ENCODE measurements around the gene NEK10.

The NEK10 gene

DNA sequence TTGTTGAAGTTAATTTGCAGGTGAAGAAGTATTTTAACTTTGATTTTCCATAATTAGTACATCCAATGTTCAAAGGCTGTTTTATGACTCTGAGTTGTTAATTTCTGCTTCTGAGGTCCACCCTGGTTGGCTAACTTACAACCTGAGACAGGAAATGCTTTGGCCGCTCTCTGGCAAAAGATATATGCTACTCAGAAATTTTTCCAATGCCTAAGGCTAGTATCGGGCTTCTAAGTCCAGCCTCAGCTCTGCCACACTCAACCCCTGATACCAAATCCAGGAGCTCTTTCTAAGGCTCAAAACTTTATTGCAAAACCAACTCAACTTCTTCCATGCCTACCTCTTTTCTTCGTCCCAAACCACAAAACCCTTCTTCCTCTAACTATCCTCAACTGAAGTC is 192.9 kb downstream of the NEK10 start:
- TF ChIP-seq POLR2A (IDR thresholded peaks at IDR 0.05; ENCODE audit: low read length) (no peak), GATA1 (IDR thresholded peaks at IDR 0.05; ENCODE audit: low read depth, low read length) (no peak)
- no peak for DNase-seq

- no peak for DNase-seq
- no peak for TF ChIP-seq POLR2A (IDR thresholded peaks at IDR 0.05; ENCODE audit: low read length)
- no peak for TF ChIP-seq GATA1 (IDR thresholded peaks at IDR 0.05; ENCODE audit: low read depth, low read length)
These were observed 194.7 kb downstream of the NEK10 start for GRCh38 chr3:27174530-27174929.

GRCh38 chr3:27171113-27171512 is 198.1 kb downstream of the NEK10 start:
- TF ChIP-seq POLR2A (IDR thresholded peaks at IDR 0.05; ENCODE audit: low read length) (no peak), GATA1 (IDR thresholded peaks at IDR 0.05; ENCODE audit: low read depth, low read length) (no peak)
- DNase-seq: no peak

- DNase-seq: no peak
- TF ChIP-seq POLR2A (IDR thresholded peaks at IDR 0.05; ENCODE audit: low read length) (no peak), GATA1 (IDR thresholded peaks at IDR 0.05; ENCODE audit: low read depth, low read length) (no peak)
These were observed 202.3 kb downstream of the NEK10 start for GRCh38 chr3:27166888-27167287.

- TF ChIP-seq POLR2A (IDR thresholded peaks at IDR 0.05; ENCODE audit: low read length) (no peak), GATA1 (IDR thresholded peaks at IDR 0.05; ENCODE audit: low read depth, low read length) (no peak)
- DNase-seq: no peak
These were observed 203.9 kb downstream of the NEK10 start for GRCh38 chr3:27165321-27165721.

DNA sequence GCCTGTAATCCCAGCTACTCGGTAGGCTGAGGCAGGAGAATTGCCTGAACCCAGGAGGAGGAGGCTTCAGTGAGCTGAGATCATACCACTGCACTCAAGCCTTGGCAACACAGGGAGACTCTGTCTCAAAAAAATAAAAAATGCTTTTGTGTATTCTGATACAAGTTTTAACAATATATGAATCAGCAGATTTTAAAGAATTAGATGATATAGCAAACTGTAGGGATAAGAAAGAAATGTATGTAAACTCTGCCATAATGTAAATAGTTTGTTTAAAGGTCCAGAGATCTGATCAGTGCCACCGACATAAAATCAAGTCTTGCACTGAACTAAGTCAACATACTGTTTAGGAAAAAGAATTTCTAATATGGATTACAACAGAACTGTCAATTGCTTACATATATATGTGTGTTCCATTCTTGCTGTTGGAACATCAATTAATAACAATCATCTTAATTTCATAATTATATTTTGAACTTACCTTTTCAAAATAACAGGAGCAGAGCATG is 208.3 kb downstream of the NEK10 start:
- TF ChIP-seq POLR2A (IDR thresholded peaks at IDR 0.05; ENCODE audit: low read length) (no peak), GATA1 (IDR thresholded peaks at IDR 0.05; ENCODE audit: low read depth, low read length) (no peak)
- DNase-seq: no peak

DNA sequence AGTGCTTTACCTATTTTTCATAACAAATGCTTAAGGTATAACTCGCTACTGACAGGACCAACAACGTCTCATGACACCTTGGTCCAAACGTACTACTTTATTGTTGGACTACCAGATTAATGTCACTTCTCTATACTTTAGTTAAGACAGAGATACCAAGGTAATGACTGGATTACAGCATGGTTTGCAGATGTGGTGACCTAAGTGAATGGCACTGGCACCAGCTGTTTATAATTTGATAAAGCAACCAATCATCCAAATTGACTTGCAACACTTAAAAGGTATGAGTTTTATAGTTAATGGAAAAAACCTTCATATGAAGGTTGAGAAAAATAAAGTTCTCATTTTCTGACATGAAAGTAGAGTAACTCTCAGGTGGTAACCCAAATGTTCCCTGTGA is 209.0 kb downstream of the NEK10 start:
- TF ChIP-seq GATA1 (IDR thresholded peaks at IDR 0.05; ENCODE audit: low read depth, low read length) (no peak), POLR2A (IDR thresholded peaks at IDR 0.05; ENCODE audit: low read length) (no peak)
- no peak for DNase-seq

DNA sequence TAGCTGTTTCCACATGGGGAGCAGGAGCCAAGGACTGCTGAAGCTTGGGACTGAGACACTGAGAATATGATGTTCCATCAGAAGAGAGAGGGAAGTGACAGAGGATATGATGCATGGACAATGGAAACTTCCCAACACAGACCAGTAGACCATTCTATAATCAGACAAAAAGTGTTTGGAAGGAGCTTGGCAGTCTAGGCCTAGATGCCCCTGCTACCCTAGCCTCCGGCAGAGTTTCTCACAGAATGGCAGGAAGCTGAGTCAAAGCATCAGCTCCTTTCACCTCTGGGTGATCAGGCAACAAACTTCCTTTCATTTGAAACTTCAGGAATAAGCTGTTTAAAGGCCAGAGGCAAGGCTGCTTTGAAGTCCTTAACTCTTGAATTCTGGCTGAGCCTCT is 222.0 kb downstream of the NEK10 start:
- no peak for DNase-seq

DNA sequence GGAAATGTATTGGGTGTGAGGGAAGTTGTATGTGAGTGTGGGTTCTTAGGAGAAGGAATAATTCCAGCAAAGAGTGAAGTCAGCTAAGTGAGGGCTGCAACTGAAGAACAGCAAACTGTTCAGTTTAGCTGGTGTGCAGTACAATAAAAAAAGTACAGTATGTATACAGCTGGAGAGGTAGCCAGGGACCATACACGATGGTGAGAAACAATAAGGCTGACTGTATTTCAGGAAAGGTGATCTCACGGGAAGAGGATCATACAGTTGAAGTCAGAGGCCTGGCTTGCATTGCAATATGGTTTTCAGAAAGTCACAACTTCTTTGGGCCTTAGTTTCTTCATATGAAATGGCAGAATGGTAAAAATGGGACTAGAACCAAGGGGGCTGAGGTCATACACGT is 222.4 kb downstream of the NEK10 start:
- TF ChIP-seq POLR2A (IDR thresholded peaks at IDR 0.05; ENCODE audit: low read length) (no peak), GATA1 (IDR thresholded peaks at IDR 0.05; ENCODE audit: low read depth, low read length) (no peak)
- DNase-seq: no peak

More for the DNA sequence above, 222.0 kb downstream of the NEK10 start:
- TF ChIP-seq GATA1 (IDR thresholded peaks at IDR 0.05; ENCODE audit: low read depth, low read length): no peak

- no peak for DNase-seq
- no peak for TF ChIP-seq POLR2A (IDR thresholded peaks at IDR 0.05; ENCODE audit: low read length)
- TF ChIP-seq GATA1 (IDR thresholded peaks at IDR 0.05; ENCODE audit: low read depth, low read length): no peak
These were observed 223.5 kb downstream of the NEK10 start for GRCh38 chr3:27145719-27146118.

DNA sequence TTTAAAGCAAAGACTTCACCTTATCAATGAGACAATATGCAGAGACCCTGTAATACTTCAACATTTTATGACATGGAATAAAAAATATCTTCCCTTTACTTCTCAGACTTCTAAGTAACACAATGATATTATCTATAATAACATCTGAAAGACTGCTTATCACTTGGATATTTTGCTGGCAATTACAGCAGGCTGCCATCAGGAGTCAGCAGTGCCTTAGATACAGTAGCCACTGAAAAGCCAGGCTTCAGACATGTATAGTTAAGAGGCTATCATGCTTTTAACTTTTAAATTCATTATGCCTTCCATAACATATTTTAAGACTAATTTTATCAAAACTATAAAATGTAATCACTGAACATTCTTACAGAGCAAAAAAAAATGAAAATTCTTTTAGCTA is 227.5 kb downstream of the NEK10 start:
- no peak for DNase-seq
- TF ChIP-seq POLR2A (IDR thresholded peaks at IDR 0.05; ENCODE audit: low read length): no peak
- TF ChIP-seq GATA1 (IDR thresholded peaks at IDR 0.05; ENCODE audit: low read depth, low read length): no peak

DNA sequence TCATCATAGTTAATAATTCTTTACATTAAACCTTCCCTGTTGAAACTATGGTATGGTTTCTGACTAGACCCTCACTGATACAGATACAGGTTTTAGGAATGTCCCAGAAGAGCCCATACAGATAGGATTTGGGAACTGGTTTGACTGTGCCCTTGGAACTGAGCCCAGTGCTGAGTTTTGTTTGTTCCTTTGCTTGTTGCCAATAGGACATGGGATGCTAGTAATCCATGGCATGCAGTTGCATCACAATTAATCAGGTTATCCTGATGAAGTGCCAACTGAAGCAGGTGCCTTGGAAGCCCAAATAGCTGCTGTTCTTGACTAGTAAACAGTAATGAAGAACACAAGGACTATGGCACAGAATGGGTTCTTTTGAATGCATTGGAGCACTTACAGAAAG is 230.6 kb downstream of the NEK10 start:
- no peak for DNase-seq
- no peak for TF ChIP-seq POLR2A (IDR thresholded peaks at IDR 0.05; ENCODE audit: low read length)
- no peak for TF ChIP-seq GATA1 (IDR thresholded peaks at IDR 0.05; ENCODE audit: low read depth, low read length)

DNA sequence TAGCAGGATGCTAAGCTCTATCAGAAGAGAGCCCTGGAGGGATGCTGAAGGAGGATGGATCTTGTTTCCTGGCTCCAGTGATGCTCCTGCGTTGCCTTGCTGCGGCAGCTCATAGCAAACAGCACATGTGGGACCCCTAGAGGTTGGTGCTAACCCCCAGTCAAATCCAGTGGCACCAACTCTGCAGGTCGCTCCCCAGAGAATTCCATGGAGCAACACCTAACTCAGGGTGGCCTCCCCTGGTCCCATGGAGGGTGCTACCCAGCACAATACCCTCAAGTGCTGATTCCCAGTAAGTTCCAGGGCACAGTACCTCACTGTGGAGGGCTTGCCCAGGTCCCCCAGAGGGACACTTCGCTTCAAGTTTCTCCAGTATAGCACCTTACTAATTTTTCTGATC is 231.2 kb downstream of the NEK10 start:
- TF ChIP-seq POLR2A (IDR thresholded peaks at IDR 0.05; ENCODE audit: low read length): no peak
- no peak for DNase-seq

GRCh38 chr3:27134171-27134796 is 234.9 kb downstream of the NEK10 start:
- peak; percentile 49 to 69 for DNase-seq
- TF ChIP-seq GATA1 (IDR thresholded peaks at IDR 0.05; ENCODE audit: low read depth, low read length) (no peak), POLR2A (IDR thresholded peaks at IDR 0.05; ENCODE audit: low read length) (no peak)

DNA sequence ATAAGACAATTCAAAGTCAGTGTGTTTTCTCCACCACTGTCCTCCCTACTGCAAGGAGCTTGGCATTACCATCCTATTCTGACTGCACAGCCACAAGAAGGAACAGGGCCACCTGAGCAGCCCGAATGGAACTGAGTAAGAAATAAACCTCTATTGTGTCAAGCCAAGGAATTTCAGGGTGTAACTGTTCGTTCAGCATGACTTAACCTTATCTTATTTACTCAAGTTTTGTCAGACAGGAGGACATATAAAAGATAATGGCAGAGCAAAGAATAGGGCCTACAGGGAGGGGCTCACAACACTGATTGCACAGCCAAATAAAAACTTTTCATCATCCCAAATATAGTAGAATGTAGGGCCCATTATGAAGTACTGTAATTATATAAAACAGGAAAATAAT is 236.1 kb downstream of the NEK10 start:
- no peak for TF ChIP-seq POLR2A (IDR thresholded peaks at IDR 0.05; ENCODE audit: low read length)
- TF ChIP-seq GATA1 (IDR thresholded peaks at IDR 0.05; ENCODE audit: low read depth, low read length): no peak
- no peak for DNase-seq

DNA sequence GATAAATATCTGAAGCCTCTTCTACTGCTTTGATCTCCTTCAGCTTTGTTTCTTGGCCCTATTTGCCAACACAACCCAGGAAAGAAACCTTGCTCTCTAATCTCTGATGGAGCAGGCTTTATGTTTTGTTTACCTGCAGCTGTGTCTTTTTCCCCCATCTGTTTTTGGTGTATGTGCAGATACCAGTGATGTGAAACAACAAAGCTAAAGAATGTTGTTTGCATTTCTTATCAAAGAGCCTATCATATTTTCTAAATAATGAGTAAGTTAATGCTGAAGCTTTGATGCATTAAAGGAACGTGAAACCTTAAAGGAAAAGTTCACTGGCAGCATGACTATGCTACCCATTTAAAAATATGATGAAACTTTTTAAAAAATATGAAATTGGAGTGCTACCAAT is 238.4 kb downstream of the NEK10 start:
- TF ChIP-seq POLR2A (IDR thresholded peaks at IDR 0.05; ENCODE audit: low read length) (no peak), GATA1 (IDR thresholded peaks at IDR 0.05; ENCODE audit: low read depth, low read length) (no peak)
- DNase-seq: no peak

Measured in erythroblast (primary cell).